Esophagus squamous epithelium (tissue), 4 donors: ENCODE measurements around the gene TMEM9B.
A peak's percentile ranks its signal among the peaks of the same experiment; 100 is the strongest.

Source experiments
- CTCF ChIP-seq, 6 experiments: fragments of 450-650 bp in 4 of 6; fragments of 200-600 bp in 2 of 6; sonication (generic) in 2 of 6; IDR thresholded peaks; one replicate each; pipeline ENCODE4 v1.5.1; 2016 to 2019; ENCODE audit warnings: antibody characterized with exemption in 6 of 6, mild to moderate bottlenecking in 4 of 6, moderate library complexity in 4 of 6
- POLR2A ChIP-seq, 4 donors: fragments of 450-650 bp; IDR thresholded peaks; one replicate each; pipeline ENCODE4 v1.6.1; 2017; ENCODE audit warnings: antibody characterized with exemption in 4 of 4, mild to moderate bottlenecking in 4 of 4, moderate library complexity in 3 of 4

- TF ChIP-seq CTCF (IDR thresholded peaks at IDR 0.05), result no peak
- peak in 2 of 4 donors; percentile 34 to 49 for TF ChIP-seq POLR2A (IDR thresholded peaks at IDR 0.05)
Observed at GRCh38 chr11:9003573-9004182, 39.4 kb upstream of the TMEM9B start, which contains the start of gene NRIP3.
